ENCODE results near the gene CHMP2A. TPM values are rescaled to one million over a fixed set of nuclear protein-coding genes. Genes with fewer than 3 reads are reported as not detected.

The CHMP2A gene
- polyA plus RNA-seq, 1 donor from 2014 or later, result 189 TPM

GRCh38 chr19:58535857-58536256, 19.0 kb downstream of the CHMP2A start:
- TF ChIP-seq EP300 (conservative IDR thresholded peaks at IDR 0.05; ENCODE audit: poor library complexity, severe bottlenecking) (no peak), REST (IDR thresholded peaks at IDR 0.05; ENCODE audit: borderline replicate concordance) (no peak), TAF1 (IDR thresholded peaks at IDR 0.05; ENCODE audit: low read depth) (no peak), POLR2AphosphoS5 (IDR thresholded peaks at IDR 0.05) (no peak), SMC3 (conservative IDR thresholded peaks at IDR 0.05; ENCODE audit: poor library complexity) (no peak)
- no peak overlapping the region for H3K4me3 ChIP-seq (ENCODE audit: low read length)
- H3K79me2 ChIP-seq (replicated peaks; ENCODE audit: insufficient read depth, low read length), result no peaks in the 10 kb centered on the region
- peaks cover 19% of the 10 kb centered on the region for H3K27me3 ChIP-seq (ENCODE audit: insufficient read depth, low read depth, low read length)
- no peaks in the 10 kb centered on the region for H3K9me2 ChIP-seq (ENCODE audit: insufficient read depth, low read length)
- no peaks in the 10 kb centered on the region for H3F3A ChIP-seq (ENCODE audit: insufficient read depth, low read length, poor library complexity, severe bottlenecking)
- H3K9me3 ChIP-seq (ENCODE audit: low read length), result no peaks in the 10 kb centered on the region
- H3K27ac ChIP-seq (ENCODE audit: low read length), result no peak overlapping the region
- no peak overlapping the region for H2AFZ ChIP-seq (ENCODE audit: low read depth, low read length)
- no peaks in the 10 kb centered on the region for H3K36me3 ChIP-seq (ENCODE audit: insufficient read depth, low read length)
- no peaks in the 10 kb centered on the region for H4K20me1 ChIP-seq (ENCODE audit: insufficient read depth)
- no peak overlapping the region for H3K4me2 ChIP-seq (ENCODE audit: low read length)
- H3K9ac ChIP-seq (ENCODE audit: low read length), result no peak overlapping the region

GRCh38 chr19:58531034-58531840, 23.7 kb downstream of the CHMP2A start:
- no peak overlapping the region for H3K4me3 ChIP-seq (ENCODE audit: low read length)
- H3K36me3 ChIP-seq (ENCODE audit: insufficient read depth, low read length), result no peaks in the 10 kb centered on the region
- no peak overlapping the region for H2AFZ ChIP-seq (ENCODE audit: low read depth, low read length)
- no peaks in the 10 kb centered on the region for H3K9me2 ChIP-seq (ENCODE audit: insufficient read depth, low read length)
- H3K9ac ChIP-seq (ENCODE audit: low read length), result no peak overlapping the region
- no peak for TF ChIP-seq EZH2 (IDR thresholded peaks at IDR 0.05; ENCODE audit: borderline replicate concordance, insufficient read depth, low read length, poor library complexity, severe bottlenecking)
- no peak for TF ChIP-seq MXI1 (conservative IDR thresholded peaks at IDR 0.05; ENCODE audit: poor library complexity, severe bottlenecking)
- no peak for TF ChIP-seq POLR2AphosphoS5 (IDR thresholded peaks at IDR 0.05)
- TF ChIP-seq EP300 (conservative IDR thresholded peaks at IDR 0.05; ENCODE audit: poor library complexity, severe bottlenecking), result no peak
- no peak for TF ChIP-seq REST (IDR thresholded peaks at IDR 0.05; ENCODE audit: borderline replicate concordance)
- no peak for TF ChIP-seq RAD21 (conservative IDR thresholded peaks at IDR 0.05)
- no peak for TF ChIP-seq CTCF (IDR thresholded peaks at IDR 0.05; ENCODE audit: poor library complexity, severe bottlenecking)
- no peak for TF ChIP-seq SMC3 (conservative IDR thresholded peaks at IDR 0.05; ENCODE audit: poor library complexity)
- no peak for TF ChIP-seq TAF1 (IDR thresholded peaks at IDR 0.05; ENCODE audit: low read depth)
- H3K4me2 ChIP-seq (ENCODE audit: low read length), result no peak overlapping the region
- H3F3A ChIP-seq (ENCODE audit: insufficient read depth, low read length, poor library complexity, severe bottlenecking), result no peaks in the 10 kb centered on the region
- no peaks in the 10 kb centered on the region for H4K20me1 ChIP-seq (ENCODE audit: insufficient read depth)
- H3K9me3 ChIP-seq (ENCODE audit: low read length), result no peaks in the 10 kb centered on the region
- H3K79me2 ChIP-seq (replicated peaks; ENCODE audit: insufficient read depth, low read length), result no peaks in the 10 kb centered on the region
- no peaks in the 10 kb centered on the region for H3K27me3 ChIP-seq (ENCODE audit: insufficient read depth, low read depth, low read length)
- no peak overlapping the region for H3K27ac ChIP-seq (ENCODE audit: low read length)
